ENCODE data around the gene NEIL3.

The NEIL3 gene

GRCh38 chr4:177396352-177396751, 86.7 kb downstream of the NEIL3 start:
- H3F3A ChIP-seq (ENCODE audit: insufficient read depth, low read length): no peaks in the 10 kb centered on the region
- no peak overlapping the region for H3K27ac ChIP-seq (ENCODE audit: low read length)
- H4K20me1 ChIP-seq (ENCODE audit: insufficient read depth, low read length): no peaks in the 10 kb centered on the region
- no peak overlapping the region for H3K4me2 ChIP-seq (ENCODE audit: low read depth, low read length)
- no peaks in the 10 kb centered on the region for H3K9me2 ChIP-seq (replicated peaks; ENCODE audit: insufficient read depth, low read length)
- H2AFZ ChIP-seq (ENCODE audit: low read length): no peak overlapping the region
- H3K4me1 ChIP-seq (ENCODE audit: low read length): no peaks in the 10 kb centered on the region
- DNase-seq: no peak
- no peak overlapping the region for H3K9ac ChIP-seq (ENCODE audit: low read length)
- TF ChIP-seq EZH2 (optimal IDR thresholded peaks at IDR 0.05; ENCODE audit: low read depth, low read length) (no peak), CTCF (IDR thresholded peaks at IDR 0.05; ENCODE audit: low read length) (no peak), EZH2phosphoT487 (IDR thresholded peaks at IDR 0.05; ENCODE audit: low read length) (no peak)
- no peaks in the 10 kb centered on the region for H3K9me3 ChIP-seq (replicated peaks; ENCODE audit: insufficient read depth, low read length)
- H3K4me3 ChIP-seq (ENCODE audit: low read length): no peak overlapping the region
- no peaks in the 10 kb centered on the region for H3K27me3 ChIP-seq (replicated peaks; ENCODE audit: insufficient read depth, low read length)
- no peaks in the 10 kb centered on the region for H3K36me3 ChIP-seq (replicated peaks; ENCODE audit: insufficient read depth, low read length)
- H3K79me2 ChIP-seq (ENCODE audit: low read length): no peaks in the 10 kb centered on the region

GRCh38 chr4:177400030-177400429, 90.4 kb downstream of the NEIL3 start:
- Histone ChIP-seq H3K4me1 (ENCODE audit: low read length) (no peaks in the 10 kb centered on the region), H3F3A (ENCODE audit: insufficient read depth, low read length) (no peaks in the 10 kb centered on the region), H3K9me3 (replicated peaks; ENCODE audit: insufficient read depth, low read length) (no peaks in the 10 kb centered on the region), H3K27ac (ENCODE audit: low read length) (no peak overlapping the region), H3K4me2 (ENCODE audit: low read depth, low read length) (no peak overlapping the region), H3K9ac (ENCODE audit: low read length) (no peak overlapping the region), H3K79me2 (ENCODE audit: low read length) (no peaks in the 10 kb centered on the region), H4K20me1 (ENCODE audit: insufficient read depth, low read length) (no peaks in the 10 kb centered on the region), H3K36me3 (replicated peaks; ENCODE audit: insufficient read depth, low read length) (no peaks in the 10 kb centered on the region), H3K27me3 (replicated peaks; ENCODE audit: insufficient read depth, low read length) (no peaks in the 10 kb centered on the region), H3K4me3 (ENCODE audit: low read length) (no peak overlapping the region), H3K9me2 (replicated peaks; ENCODE audit: insufficient read depth, low read length) (no peaks in the 10 kb centered on the region), H2AFZ (ENCODE audit: low read length) (no peak overlapping the region)
- TF ChIP-seq EZH2phosphoT487 (IDR thresholded peaks at IDR 0.05; ENCODE audit: low read length): no peak
- no peak for TF ChIP-seq CTCF (IDR thresholded peaks at IDR 0.05; ENCODE audit: low read length)
- TF ChIP-seq EZH2 (optimal IDR thresholded peaks at IDR 0.05; ENCODE audit: low read depth, low read length): no peak
- no peak for DNase-seq

GRCh38 chr4:177401658-177402273, 92.1 kb downstream of the NEIL3 start:
- H3K36me3 ChIP-seq (replicated peaks; ENCODE audit: insufficient read depth, low read length): no peaks in the 10 kb centered on the region
- H2AFZ ChIP-seq (ENCODE audit: low read length): no peak overlapping the region
- no peak overlapping the region for H3K4me3 ChIP-seq (ENCODE audit: low read length)
- no peak for TF ChIP-seq EZH2phosphoT487 (IDR thresholded peaks at IDR 0.05; ENCODE audit: low read length)
- no peaks in the 10 kb centered on the region for H3K79me2 ChIP-seq (ENCODE audit: low read length)
- H3K4me1 ChIP-seq (ENCODE audit: low read length): no peaks in the 10 kb centered on the region; the same call in 1 of the 2 replicates
- no peak for DNase-seq
- H3K9ac ChIP-seq (ENCODE audit: low read length): no peak overlapping the region
- H4K20me1 ChIP-seq (ENCODE audit: insufficient read depth, low read length): no peaks in the 10 kb centered on the region
- H3K9me2 ChIP-seq (replicated peaks; ENCODE audit: insufficient read depth, low read length): no peaks in the 10 kb centered on the region
- no peaks in the 10 kb centered on the region for H3K9me3 ChIP-seq (replicated peaks; ENCODE audit: insufficient read depth, low read length)
- H3F3A ChIP-seq (ENCODE audit: insufficient read depth, low read length): no peaks in the 10 kb centered on the region
- H3K4me2 ChIP-seq (ENCODE audit: low read depth, low read length): no peak overlapping the region
- H3K27ac ChIP-seq (ENCODE audit: low read length): no peak overlapping the region
- H3K27me3 ChIP-seq (replicated peaks; ENCODE audit: insufficient read depth, low read length): no peaks in the 10 kb centered on the region

GRCh38 chr4:177403746-177404145, 94.1 kb downstream of the NEIL3 start:
- H3K36me3 ChIP-seq (replicated peaks; ENCODE audit: insufficient read depth, low read length): no peaks in the 10 kb centered on the region
- TF ChIP-seq CTCF (IDR thresholded peaks at IDR 0.05; ENCODE audit: low read length): no peak
- no peak for TF ChIP-seq EZH2 (optimal IDR thresholded peaks at IDR 0.05; ENCODE audit: low read depth, low read length)
- no peak for TF ChIP-seq EZH2phosphoT487 (IDR thresholded peaks at IDR 0.05; ENCODE audit: low read length)
- H3K27me3 ChIP-seq (replicated peaks; ENCODE audit: insufficient read depth, low read length): no peaks in the 10 kb centered on the region
- H3K4me1 ChIP-seq (ENCODE audit: low read length): no peaks in the 10 kb centered on the region; the same call in 1 of the 2 replicates
- no peak overlapping the region for H3K9ac ChIP-seq (ENCODE audit: low read length)
- no peak overlapping the region for H2AFZ ChIP-seq (ENCODE audit: low read length)
- no peaks in the 10 kb centered on the region for H3K9me3 ChIP-seq (replicated peaks; ENCODE audit: insufficient read depth, low read length)
- no peaks in the 10 kb centered on the region for H3F3A ChIP-seq (ENCODE audit: insufficient read depth, low read length)
- no peaks in the 10 kb centered on the region for H3K9me2 ChIP-seq (replicated peaks; ENCODE audit: insufficient read depth, low read length)
- no peaks in the 10 kb centered on the region for H4K20me1 ChIP-seq (ENCODE audit: insufficient read depth, low read length)
- no peaks in the 10 kb centered on the region for H3K79me2 ChIP-seq (ENCODE audit: low read length)
- DNase-seq: no peak
- no peak overlapping the region for H3K27ac ChIP-seq (ENCODE audit: low read length)
- no peak overlapping the region for H3K4me3 ChIP-seq (ENCODE audit: low read length)
- no peak overlapping the region for H3K4me2 ChIP-seq (ENCODE audit: low read depth, low read length)

Data from MM.1S (cell line).